Activated B cell treated with CpG ODN at 0.5 μM for 24 hours (primary cell): ENCODE results near the gene NANOS3. TPM values are rescaled to one million over a fixed set of nuclear protein-coding genes. Genes with fewer than 3 reads are reported as not detected.

Experiments used
- ATAC-seq: fragments of 200-7000 bp; cut with Tn5 transposase; one replicate; pipeline ENCODE4 v1.10.0; 2021; ENCODE audit warnings: low read depth, mild to moderate bottlenecking, moderate library complexity
- CTCF ChIA-PET: fragments of 350-600 bp; sonication (Branson Sonifier 250); formaldehyde crosslinking; loops from one replicate; lab custom pipeline; 2021; ENCODE audit warnings: antibody characterized with exemption; lab: Charles Lee
- POLR2A ChIA-PET: fragments of 350-600 bp; sonication (Branson Sonifier 250); formaldehyde crosslinking; loops from one replicate; lab custom pipeline; 2021; ENCODE audit warnings: antibody characterized with exemption; lab: Charles Lee
- DNase-seq: peaks from one replicate; pipeline ENCODE4 v3.0.0; 2022
- H3K27ac Mint-ChIP-seq: one replicate; pipeline ENCODE4 v1.8.0; 2020; ENCODE audit warnings: mixed read lengths
- H3K27me3 Mint-ChIP-seq: one replicate; pipeline ENCODE4 v1.8.0; 2021; ENCODE audit warnings: mixed read lengths
- H3K36me3 Mint-ChIP-seq: one replicate; pipeline ENCODE4 v1.8.0; 2021; ENCODE audit warnings: low read depth, mixed read lengths
- H3K4me1 Mint-ChIP-seq: one replicate; pipeline ENCODE4 v1.8.0; 2021; ENCODE audit warnings: mixed read lengths
- H3K4me3 Mint-ChIP-seq: one replicate; pipeline ENCODE4 v1.8.0; 2020; ENCODE audit warnings: mild to moderate bottlenecking, mixed read lengths
- H3K9me3 Mint-ChIP-seq: one replicate; pipeline ENCODE4 v1.8.0; 2020; ENCODE audit warnings: mixed read lengths
- CTCF ChIP-seq: fragments of 200-600 bp; IDR thresholded peaks from one replicate; pipeline ENCODE4 v1.8.0; 2022; ENCODE audit warnings: antibody characterized with exemption, mild to moderate bottlenecking
- intact Hi-C: fragments of 100-400 bp; cut with micrococcal nuclease; formaldehyde crosslinking; loops from one replicate; pipeline ENCODE4 v1.15.1; 2024
- total RNA-seq: library from RNA; stranded (reverse); gene quantifications from 2 replicates; pipeline ENCODE4 v1.2.3, GENCODE V29; 2022

NANOS3 gene
- total RNA-seq, 1 donor from 2014 or later, result not detected

DNA sequence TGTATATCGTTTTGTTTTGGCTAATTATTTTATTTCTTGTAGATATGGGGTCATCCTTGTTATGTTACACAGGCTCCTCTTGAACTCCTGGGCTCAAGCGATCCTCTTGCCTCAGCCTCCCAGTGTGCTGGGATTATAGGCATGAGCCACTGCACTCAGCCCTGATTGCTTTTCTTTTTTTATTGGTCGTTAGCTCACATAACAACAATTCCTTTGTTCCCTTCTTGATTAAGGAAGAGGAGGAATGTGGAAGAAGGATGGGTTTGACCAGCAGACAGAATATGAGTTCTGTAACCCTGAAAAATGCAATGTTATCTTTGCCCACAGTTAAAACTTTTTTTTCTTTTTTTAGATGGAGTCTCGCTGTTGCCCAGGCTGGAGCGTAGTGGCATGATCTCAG is 17.6 kb downstream of the NANOS3 start:
- no peaks in the 10 kb centered on the region for H3K36me3 Mint-ChIP-seq
- no peak overlapping the region for H3K4me3 Mint-ChIP-seq
- intact Hi-C loops, result no loop called here
- ATAC-seq (no peak), DNase-seq (no peak)
- ChIA-PET POLR2A (no interaction called here), CTCF (no interaction called here)
- no peak for TF ChIP-seq CTCF
- no peaks in the 10 kb centered on the region for H3K9me3 Mint-ChIP-seq
- H3K27me3 Mint-ChIP-seq, result no peaks in the 10 kb centered on the region
- H3K4me1 Mint-ChIP-seq, result no peaks in the 10 kb centered on the region
- H3K27ac Mint-ChIP-seq, result no peak overlapping the region

GRCh38 chr19:13896227-13896626 is 19.3 kb downstream of the NANOS3 start:
- Mint-ChIP-seq H3K27me3 (no peaks in the 10 kb centered on the region), H3K27ac (no peak overlapping the region), H3K4me1 (no peaks in the 10 kb centered on the region), H3K9me3 (no peaks in the 10 kb centered on the region), H3K4me3 (no peak overlapping the region), H3K36me3 (no peaks in the 10 kb centered on the region)
- no peak for ATAC-seq
- DNase-seq, result no peak
- CTCF ChIA-PET, result no interaction called here
- intact Hi-C loops, result no loop called here
- TF ChIP-seq CTCF, result no peak
- POLR2A ChIA-PET, result no interaction called here

- ChIA-PET CTCF (interaction anchor here (1.5 kb wide), 1 partner anchor 149 kb away, joined by 4 read pairs; no protein-coding TSS in a partner anchor), POLR2A (interaction anchor here (0.5 kb wide), 1 partner anchor 167 kb away, joined by 4 read pairs; no protein-coding TSS in a partner anchor)
- H3K9me3 Mint-ChIP-seq, result no peaks in the 10 kb centered on the region
- TF ChIP-seq CTCF, result no peak
- H3K27me3 Mint-ChIP-seq, result no peaks in the 10 kb centered on the region
- no peak overlapping the region for H3K27ac Mint-ChIP-seq
- H3K4me3 Mint-ChIP-seq, result no peak overlapping the region
- DNase-seq (no peak), ATAC-seq (no peak)
- no peaks in the 10 kb centered on the region for H3K4me1 Mint-ChIP-seq
- no peaks in the 10 kb centered on the region for H3K36me3 Mint-ChIP-seq
- intact Hi-C loops, result no loop called here
Measured at GRCh38 chr19:13899393-13899792, 22.5 kb downstream of the NANOS3 start.

DNA sequence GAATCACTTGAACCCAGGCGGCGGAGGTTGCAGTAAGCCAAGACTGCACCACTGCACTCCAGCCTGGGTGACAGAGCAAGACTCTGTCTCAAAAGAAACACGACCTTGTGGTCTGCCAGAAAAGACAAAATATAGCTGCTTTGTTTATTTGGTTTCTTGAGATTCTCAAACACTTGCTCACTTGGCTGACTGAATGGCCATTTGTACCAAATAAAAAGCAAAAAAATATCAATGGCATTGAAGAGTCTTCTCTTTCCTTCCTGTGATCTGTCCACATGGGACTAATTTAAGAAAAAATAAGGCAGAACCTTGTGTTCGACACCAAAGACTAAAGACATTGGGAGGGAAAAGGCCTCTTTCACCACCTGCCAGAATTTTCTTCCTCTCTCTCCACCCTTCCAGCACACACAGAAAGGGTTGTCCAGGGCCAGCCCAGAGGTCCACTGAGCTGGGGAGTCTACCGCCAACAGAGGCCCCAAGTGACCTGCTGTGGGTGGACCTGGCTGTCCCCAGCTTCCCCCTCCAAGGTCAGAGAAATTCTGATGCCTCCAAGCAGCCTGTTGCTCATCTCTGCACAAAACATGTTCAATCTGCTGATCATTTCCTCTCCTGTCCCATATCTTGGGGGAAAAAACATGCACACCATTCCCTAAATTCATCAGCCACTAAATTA is 23.1 kb downstream of the NANOS3 start:
- intact Hi-C loops, result no loop called here
- H3K36me3 Mint-ChIP-seq, result no peaks in the 10 kb centered on the region
- ChIA-PET POLR2A (interaction anchor here (0.5 to 0.6 kb wide), 2 partner anchors 166 to 1584 kb away, joined by 4 to 6 read pairs; no protein-coding TSS in a partner anchor), CTCF (interaction anchor here (1.5 kb wide), 1 partner anchor 148 kb away, joined by 4 read pairs; no protein-coding TSS in a partner anchor)
- DNase-seq (no peak), ATAC-seq (no peak)
- no peak for TF ChIP-seq CTCF
- no peaks in the 10 kb centered on the region for H3K9me3 Mint-ChIP-seq
- H3K27me3 Mint-ChIP-seq, result no peaks in the 10 kb centered on the region
- no peaks in the 10 kb centered on the region for H3K4me1 Mint-ChIP-seq
- no peak overlapping the region for H3K27ac Mint-ChIP-seq
- H3K4me3 Mint-ChIP-seq, result no peak overlapping the region

DNA sequence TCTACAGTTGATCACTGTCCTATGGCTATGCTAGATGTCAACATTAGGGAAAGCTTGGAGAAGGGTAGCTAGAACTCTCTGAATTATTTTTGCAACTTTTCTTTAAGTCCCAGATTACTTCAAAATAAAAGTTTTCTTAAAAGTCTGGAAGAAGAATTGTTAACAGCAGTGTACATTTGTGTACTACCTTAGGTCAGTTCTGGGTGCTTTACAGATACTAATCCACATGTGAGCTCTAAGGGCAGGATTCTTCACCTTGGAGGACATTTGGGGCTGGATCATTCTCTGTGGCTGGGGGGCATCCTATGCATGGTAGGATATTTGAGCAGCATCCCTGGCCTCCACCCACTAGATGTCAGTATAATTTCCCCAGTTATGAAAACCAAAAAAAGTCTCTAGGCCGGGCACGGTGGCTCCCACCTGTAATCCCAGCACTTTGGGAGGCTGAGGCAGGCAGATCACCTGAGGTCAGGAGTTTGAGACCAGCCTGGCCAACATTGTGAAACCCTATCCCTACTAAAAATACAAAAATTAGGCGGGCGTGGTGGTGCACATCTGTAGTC is 26.1 kb downstream of the NANOS3 start:
- POLR2A ChIA-PET, result interaction anchor here (0.7 to 0.8 kb wide), 2 partner anchors 50 to 150 kb away, joined by 3 read pairs; no protein-coding TSS in a partner anchor
- ATAC-seq (no peak), DNase-seq (no peak)
- no peaks in the 10 kb centered on the region for H3K9me3 Mint-ChIP-seq
- H3K4me1 Mint-ChIP-seq, result peaks cover 11% of the 10 kb centered on the region
- H3K27me3 Mint-ChIP-seq, result no peaks in the 10 kb centered on the region
- TF ChIP-seq CTCF, result no peak
- CTCF ChIA-PET, result interaction anchor here (0.6 to 2.6 kb wide), 8 partner anchors 22 to 169 kb away, joined by 3 to 11 read pairs (median 4); partner anchors contain the start of genes DCAF15, IL27RA and MISP3
- intact Hi-C loops, result loop anchor here (1.0 kb wide), 2 partner anchors 145 to 170 kb away; no protein-coding TSS in a partner anchor
- H3K27ac Mint-ChIP-seq, result no peak overlapping the region
- no peak overlapping the region for H3K4me3 Mint-ChIP-seq
- H3K36me3 Mint-ChIP-seq, result no peaks in the 10 kb centered on the region
